Measurements from ENCODE around the gene PLA2R1. TPM values are rescaled to one million over a fixed set of nuclear protein-coding genes. Genes with fewer than 3 reads are reported as not detected.
A peak's percentile ranks its signal among the peaks of the same experiment; 100 is the strongest.

Gene PLA2R1
- total RNA-seq, 1 experiment from 2014 or later = 0.39 TPM

DNA sequence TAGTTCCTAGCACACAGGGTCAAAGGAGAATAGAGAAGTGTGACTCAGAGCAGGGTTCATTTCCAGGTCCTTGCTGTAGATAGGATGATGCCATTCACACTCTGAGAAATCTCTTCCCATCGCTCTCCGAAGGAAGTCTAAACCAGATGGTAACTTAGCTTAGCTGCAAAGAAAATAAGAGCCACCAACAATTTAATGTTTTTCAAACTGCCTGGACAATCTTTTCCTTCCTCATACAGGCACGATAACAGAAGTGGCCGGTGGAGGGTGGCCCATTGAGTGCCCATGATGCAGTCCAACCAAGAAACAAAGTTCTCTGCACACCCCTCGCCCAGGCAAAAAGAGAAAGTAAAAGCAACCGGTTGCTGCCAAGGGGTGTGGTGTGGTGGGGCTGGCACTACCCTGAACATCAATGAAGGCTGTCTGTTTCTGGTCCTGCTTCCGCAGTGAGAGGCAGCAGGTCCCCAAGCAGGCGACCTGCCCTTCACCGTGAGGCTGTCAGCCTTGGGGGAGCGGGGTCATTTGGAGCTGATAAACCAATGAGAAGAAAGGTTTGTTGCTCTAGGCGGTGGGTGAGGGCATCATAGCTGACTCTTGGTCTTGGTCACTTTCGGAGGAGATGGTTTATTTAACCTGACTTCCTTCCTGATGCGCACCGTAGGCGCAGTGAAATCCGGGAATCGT lies 158.8 kb downstream of the PLA2R1 start:
- no peaks in the 10 kb centered on the region for H3K9me3 Mint-ChIP-seq (ENCODE audit: unreplicated experiment)
- peaks cover 1% of the 10 kb centered on the region; the same call in 1 of the 2 replicates for H3K36me3 ChIP-seq (ENCODE audit: control insufficient read depth, insufficient read depth, low read length)
- H3K27ac Mint-ChIP-seq (ENCODE audit: unreplicated experiment) = peak overlapping the region; percentile 70
- H3K36me3 Mint-ChIP-seq (ENCODE audit: insufficient read depth, unreplicated experiment) = no peaks in the 10 kb centered on the region
- intact Hi-C loops (cut with micrococcal nuclease; ENCODE audit: unreplicated experiment) = loop anchor here (1.0 to 2.0 kb wide), 3 partner anchors 12 to 37 kb away; no protein-coding TSS in a partner anchor
- TF ChIP-seq, protein P1, sequence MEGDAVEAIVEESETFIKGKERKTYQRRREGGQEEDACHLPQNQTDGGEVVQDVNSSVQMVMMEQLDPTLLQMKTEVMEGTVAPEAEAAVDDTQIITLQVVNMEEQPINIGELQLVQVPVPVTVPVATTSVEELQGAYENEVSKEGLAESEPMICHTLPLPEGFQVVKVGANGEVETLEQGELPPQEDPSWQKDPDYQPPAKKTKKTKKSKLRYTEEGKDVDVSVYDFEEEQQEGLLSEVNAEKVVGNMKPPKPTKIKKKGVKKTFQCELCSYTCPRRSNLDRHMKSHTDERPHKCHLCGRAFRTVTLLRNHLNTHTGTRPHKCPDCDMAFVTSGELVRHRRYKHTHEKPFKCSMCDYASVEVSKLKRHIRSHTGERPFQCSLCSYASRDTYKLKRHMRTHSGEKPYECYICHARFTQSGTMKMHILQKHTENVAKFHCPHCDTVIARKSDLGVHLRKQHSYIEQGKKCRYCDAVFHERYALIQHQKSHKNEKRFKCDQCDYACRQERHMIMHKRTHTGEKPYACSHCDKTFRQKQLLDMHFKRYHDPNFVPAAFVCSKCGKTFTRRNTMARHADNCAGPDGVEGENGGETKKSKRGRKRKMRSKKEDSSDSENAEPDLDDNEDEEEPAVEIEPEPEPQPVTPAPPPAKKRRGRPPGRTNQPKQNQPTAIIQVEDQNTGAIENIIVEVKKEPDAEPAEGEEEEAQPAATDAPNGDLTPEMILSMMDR (IDR thresholded peaks at IDR 0.05; ENCODE audit: insufficient read depth in 1 of 2, low read depth in 1 of 2, low read length in 1 of 2, severe bottlenecking in 1 of 2, unreplicated experiment in 1 of 2) = no peak
- BruUV-seq (replicated peaks) = TSS peak; percentile 42
- POLR2A ChIA-PET = no interaction called here
- H3K4me1 Mint-ChIP-seq (ENCODE audit: low read depth, unreplicated experiment) = peaks cover 30% of the 10 kb centered on the region
- H3K27me3 ChIP-seq (replicated peaks; ENCODE audit: control insufficient read depth, insufficient read depth, low read length) = no peaks in the 10 kb centered on the region
- no peaks in the 10 kb centered on the region for H3K27me3 Mint-ChIP-seq (ENCODE audit: insufficient read depth, unreplicated experiment)
- H3K4me3 Mint-ChIP-seq (ENCODE audit: unreplicated experiment) = peak overlapping the region; percentile 78
- H3K9me3 ChIP-seq = no peaks in the 10 kb centered on the region
- CTCF ChIA-PET = interaction anchor here (1.1 kb wide), 1 partner anchor 16 kb away, joined by 3 read pairs; no protein-coding TSS in a partner anchor
- DNase-seq = no peak
- peak overlapping the region; percentile 90 for H3K4me3 ChIP-seq (ENCODE audit: low read depth, low read length)
- H3K4me1 ChIP-seq = peaks cover 44% of the 10 kb centered on the region

DNA sequence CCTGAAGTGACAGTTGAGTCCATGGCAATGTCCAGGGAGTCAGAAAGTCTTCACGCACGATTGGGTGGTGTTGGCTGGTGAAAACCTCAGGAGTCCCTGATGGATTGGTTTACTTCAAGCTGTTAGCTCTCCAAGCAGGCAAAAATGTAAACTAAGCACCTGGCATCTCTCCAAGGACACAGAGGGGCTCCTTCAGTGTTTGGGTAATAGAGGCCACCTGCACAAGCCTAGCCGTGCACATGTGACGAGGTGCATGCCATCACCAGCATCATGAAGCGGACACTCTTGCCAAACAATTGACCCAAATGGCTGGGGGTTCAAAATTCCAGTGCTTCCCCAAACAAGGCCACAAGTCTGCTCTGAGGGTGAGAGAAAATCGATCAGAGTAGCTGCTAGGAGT lies 159.7 kb downstream of the PLA2R1 start:
- H3K27me3 ChIP-seq (replicated peaks; ENCODE audit: control insufficient read depth, insufficient read depth, low read length) = no peaks in the 10 kb centered on the region
- peaks cover 3% of the 10 kb centered on the region; the same call in 1 of the 2 replicates for H3K36me3 ChIP-seq (ENCODE audit: control insufficient read depth, insufficient read depth, low read length)
- no peak overlapping the region for H3K4me3 ChIP-seq (ENCODE audit: low read depth, low read length)
- H3K4me1 Mint-ChIP-seq (ENCODE audit: low read depth, unreplicated experiment) = peaks cover 24% of the 10 kb centered on the region
- no TSS peak for BruUV-seq (replicated peaks)
- H3K4me3 Mint-ChIP-seq (ENCODE audit: unreplicated experiment) = peak overlapping the region; percentile 78
- intact Hi-C loops (cut with micrococcal nuclease; ENCODE audit: unreplicated experiment) = no loop called here
- TF ChIP-seq, protein P1 (IDR thresholded peaks at IDR 0.05; ENCODE audit: insufficient read depth in 1 of 2, low read depth in 1 of 2, low read length in 1 of 2, severe bottlenecking in 1 of 2, unreplicated experiment in 1 of 2) = no peak
- H3K9me3 ChIP-seq = no peaks in the 10 kb centered on the region
- POLR2A ChIA-PET = no interaction called here
- DNase-seq = no peak
- no peak overlapping the region for H3K27ac Mint-ChIP-seq (ENCODE audit: unreplicated experiment)
- no peaks in the 10 kb centered on the region for H3K27me3 Mint-ChIP-seq (ENCODE audit: insufficient read depth, unreplicated experiment)
- no peaks in the 10 kb centered on the region for H3K9me3 Mint-ChIP-seq (ENCODE audit: unreplicated experiment)
- CTCF ChIA-PET = no interaction called here
- H3K36me3 Mint-ChIP-seq (ENCODE audit: insufficient read depth, unreplicated experiment) = no peaks in the 10 kb centered on the region
- peaks cover 35% of the 10 kb centered on the region for H3K4me1 ChIP-seq

DNA sequence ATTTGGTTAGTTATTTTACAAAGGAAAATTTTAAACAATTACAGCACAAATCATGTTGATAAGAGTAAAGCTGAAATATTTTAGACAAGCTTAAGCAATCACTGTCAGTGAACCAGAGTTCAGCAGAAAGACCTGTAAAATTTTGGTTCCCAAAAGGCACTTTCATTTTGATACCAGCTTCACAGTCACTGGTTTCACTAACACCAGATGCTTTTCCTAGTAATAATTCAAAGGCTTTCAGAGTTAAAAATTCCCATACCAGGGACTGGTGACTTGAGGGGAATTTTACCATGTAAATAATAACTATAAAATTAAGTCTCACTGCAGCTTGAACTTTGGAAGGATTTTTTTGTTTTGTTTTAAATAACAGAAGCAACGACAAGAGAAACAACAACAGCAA lies 162.1 kb downstream of the PLA2R1 start:
- CTCF ChIA-PET = no interaction called here
- intact Hi-C loops (cut with micrococcal nuclease; ENCODE audit: unreplicated experiment) = no loop called here
- Histone ChIP-seq H3K9me3 (no peaks in the 10 kb centered on the region), H3K27me3 (replicated peaks; ENCODE audit: control insufficient read depth, insufficient read depth, low read length) (no peaks in the 10 kb centered on the region), H3K4me3 (ENCODE audit: low read depth, low read length) (no peak overlapping the region), H3K4me1 (peaks cover 21% of the 10 kb centered on the region), H3K36me3 (ENCODE audit: control insufficient read depth, insufficient read depth, low read length) (peaks cover 3% of the 10 kb centered on the region; the same call in 1 of the 2 replicates)
- Mint-ChIP-seq H3K27ac (ENCODE audit: unreplicated experiment) (no peak overlapping the region), H3K27me3 (ENCODE audit: insufficient read depth, unreplicated experiment) (no peaks in the 10 kb centered on the region), H3K4me1 (ENCODE audit: low read depth, unreplicated experiment) (peaks cover 2% of the 10 kb centered on the region), H3K4me3 (ENCODE audit: unreplicated experiment) (no peak overlapping the region), H3K9me3 (ENCODE audit: unreplicated experiment) (no peaks in the 10 kb centered on the region), H3K36me3 (ENCODE audit: insufficient read depth, unreplicated experiment) (no peaks in the 10 kb centered on the region)
- no peak for DNase-seq
- BruUV-seq (replicated peaks) = no TSS peak
- TF ChIP-seq, protein P1 (IDR thresholded peaks at IDR 0.05; ENCODE audit: insufficient read depth in 1 of 2, low read depth in 1 of 2, low read length in 1 of 2, severe bottlenecking in 1 of 2, unreplicated experiment in 1 of 2) = no peak
- POLR2A ChIA-PET = no interaction called here

Measured in Caco-2 (cell line).